ENCODE results near the gene SLC4A8.

The SLC4A8 gene

GRCh38 chr12:51527966-51528365, 103.3 kb downstream of the SLC4A8 start:
- DNase-seq (ENCODE audit: low read depth in 2 of 2): no peak

DNA sequence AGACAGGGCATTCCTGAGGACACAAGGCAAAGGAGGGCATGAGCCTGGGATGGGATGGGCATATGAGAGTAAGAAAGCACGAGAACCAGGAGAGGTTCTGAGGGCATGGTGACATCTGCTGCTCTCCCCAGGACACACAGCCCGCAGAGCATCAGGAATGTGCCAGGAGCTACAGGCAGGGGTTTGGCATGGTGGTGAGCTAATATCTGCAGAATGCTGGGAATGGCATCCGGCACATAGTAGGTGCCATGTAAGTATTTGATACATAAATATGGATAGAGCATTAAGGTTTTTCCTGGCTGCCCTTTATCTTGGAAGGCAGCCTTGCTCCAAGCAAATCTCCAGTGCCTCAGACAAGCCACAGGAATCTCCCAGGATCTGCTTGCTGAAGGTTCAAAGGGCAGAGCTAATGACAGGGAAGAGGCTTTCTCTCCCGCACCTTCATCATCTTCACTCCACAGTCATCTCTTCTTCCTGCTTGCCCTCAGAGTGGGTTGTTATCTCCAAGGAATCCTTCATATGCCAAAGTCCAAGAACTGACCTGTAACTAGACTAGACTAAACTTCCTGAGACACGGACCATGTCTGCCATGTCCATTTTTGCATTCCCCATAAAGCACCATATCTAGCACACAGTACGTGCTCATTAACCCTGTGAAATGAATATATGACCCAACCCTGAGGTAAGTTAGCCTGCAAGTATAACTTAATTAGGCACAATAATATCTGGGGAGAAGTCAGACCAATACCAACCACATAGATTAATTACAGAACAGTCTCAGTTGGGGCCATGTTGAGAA, 104.4 kb downstream of the SLC4A8 start:
- no peak for DNase-seq (ENCODE audit: low read depth in 2 of 2)

DNA sequence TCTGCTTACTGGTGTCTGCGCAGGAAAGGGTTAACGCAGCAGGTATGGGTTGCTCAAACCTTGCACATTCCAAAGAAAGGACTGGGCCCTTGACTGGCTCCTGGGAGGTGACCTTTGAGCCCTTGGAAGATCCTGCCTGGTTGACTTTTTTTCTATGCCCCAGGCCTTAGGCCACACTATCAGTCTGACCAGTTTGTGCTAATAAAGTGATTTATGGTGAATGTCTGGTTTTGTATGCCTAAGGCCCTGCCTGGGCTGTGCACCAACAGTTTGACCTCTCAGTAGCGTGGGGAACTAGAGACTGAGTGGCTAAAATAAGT, 105.0 kb downstream of the SLC4A8 start:
- DNase-seq (ENCODE audit: low read depth in 2 of 2): no peak

GRCh38 chr12:51530208-51530607, 105.6 kb downstream of the SLC4A8 start:
- no peak for DNase-seq (ENCODE audit: low read depth in 2 of 2)

DNA sequence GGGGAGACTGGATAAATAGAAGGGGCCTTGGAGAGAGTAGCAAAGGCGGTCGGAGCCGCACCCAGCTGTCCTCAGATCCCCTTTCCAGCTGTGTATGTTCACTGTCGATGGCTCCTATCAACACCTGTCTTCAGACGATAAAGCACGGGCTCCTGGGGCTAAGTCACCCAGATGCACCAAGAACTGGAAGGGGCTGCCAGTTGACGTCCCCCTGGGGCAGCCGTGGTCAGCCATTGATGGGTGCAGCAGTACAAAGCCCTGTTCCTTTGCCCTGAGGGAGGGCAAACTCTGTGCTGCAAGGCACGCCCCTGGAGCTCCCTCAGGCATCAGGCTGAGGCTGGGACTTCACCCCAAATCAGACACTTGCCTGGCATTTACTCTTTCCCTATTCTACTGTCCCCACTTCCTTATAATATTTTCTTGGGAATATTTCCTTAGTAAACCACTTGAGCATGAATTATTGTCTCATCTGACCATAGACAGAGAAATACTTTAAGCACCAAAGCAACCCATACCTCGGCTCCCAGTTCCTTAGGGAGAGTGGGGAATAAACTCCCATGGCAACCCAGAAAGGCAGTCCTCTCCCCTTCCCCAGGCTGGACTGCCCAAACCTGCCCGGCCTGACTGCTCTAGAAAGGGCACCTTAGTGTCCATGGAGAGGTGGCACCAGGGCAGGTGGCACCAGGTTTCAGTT, 106.8 kb downstream of the SLC4A8 start:
- DNase-seq (ENCODE audit: low read depth in 2 of 2): no peak

DNA sequence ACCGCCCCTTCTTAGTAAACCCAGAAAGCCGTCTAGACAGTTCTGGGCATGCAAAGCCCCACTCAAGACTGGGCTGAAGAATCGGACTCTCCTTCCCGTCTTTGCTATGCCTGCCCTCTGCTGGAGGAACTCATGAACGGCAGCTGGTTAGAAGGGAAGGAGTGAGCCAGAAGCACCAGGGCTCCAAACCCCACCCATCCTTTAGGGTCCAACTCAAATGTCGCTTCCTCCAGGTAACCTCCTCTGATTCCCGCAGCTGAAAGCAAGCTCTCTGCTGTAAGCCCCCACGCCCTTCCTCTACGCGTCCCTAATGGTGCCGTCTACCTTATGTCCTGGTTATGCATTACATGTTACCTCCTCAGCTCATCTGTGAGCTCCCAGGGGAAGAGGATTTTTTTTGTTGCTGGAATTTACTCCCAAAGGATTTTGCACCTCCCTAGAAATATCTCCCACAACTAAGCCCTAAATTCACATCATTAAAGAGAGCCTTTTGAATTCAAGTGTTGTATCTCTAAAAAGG, 107.4 kb downstream of the SLC4A8 start:
- DNase-seq (ENCODE audit: low read depth in 2 of 2): peak; percentile 62 to 72

DNA sequence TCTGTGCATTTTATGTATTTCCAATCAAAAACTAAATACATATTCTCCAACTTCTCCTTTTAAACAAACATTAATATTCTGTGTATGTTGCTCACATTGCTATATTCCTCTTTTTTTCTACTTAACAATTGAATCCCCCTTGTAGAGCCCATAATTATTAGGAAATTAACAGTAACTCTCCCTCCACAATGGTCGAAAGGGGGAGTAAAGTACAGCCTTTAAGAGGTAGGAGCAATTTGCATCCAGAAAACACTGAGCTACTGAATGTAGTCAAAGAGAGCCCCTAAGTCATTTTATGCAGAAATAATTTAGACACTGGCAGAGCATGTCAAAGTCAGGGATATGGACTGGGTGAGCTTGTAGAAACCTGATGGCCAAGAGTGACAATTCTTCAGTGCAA, 109.2 kb downstream of the SLC4A8 start:
- no peak for DNase-seq (ENCODE audit: low read depth in 2 of 2)

DNA sequence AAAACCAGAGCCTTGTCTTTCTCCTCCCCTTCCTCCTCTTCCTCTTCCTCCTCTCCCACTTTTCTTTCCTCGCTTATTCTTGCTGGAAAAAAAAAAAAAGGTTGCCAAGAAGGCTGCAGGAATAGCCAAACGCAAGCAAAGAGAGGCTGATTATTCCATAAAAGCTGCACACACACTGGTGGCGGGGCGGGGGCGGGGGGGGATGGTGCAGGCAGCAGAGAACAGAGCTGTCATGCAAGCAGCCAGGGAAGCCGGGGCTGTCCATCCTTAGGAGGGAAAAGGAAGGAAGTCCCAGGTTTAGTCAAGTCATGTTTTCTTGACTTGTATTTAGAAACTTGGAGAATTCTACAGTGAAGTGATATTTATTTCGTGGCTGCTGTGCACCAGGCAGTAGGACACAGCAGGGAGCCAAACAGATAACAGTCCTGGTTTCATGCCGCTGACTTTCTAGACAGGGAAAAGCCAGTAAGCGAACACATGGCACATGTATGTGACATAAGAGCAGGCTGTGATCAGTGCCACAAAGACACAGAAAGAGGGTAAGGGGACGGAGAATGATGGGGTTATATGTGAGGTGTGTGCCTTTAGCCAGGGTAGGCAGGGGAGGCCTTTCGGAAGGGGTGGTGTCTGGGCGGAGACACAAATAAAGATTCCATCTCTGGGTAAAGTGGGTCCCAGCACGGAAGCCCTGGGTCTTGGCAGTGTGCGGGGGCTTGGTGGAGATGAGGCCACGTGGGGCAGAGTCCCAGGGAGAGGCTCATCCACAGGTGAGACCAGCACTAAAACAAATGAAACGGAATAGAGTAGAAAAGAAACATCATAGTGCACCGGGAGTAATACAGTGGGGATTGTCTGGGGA, 109.8 kb downstream of the SLC4A8 start:
- no peak for DNase-seq (ENCODE audit: low read depth in 2 of 2)

GRCh38 chr12:51536159-51536558, 111.5 kb downstream of the SLC4A8 start:
- no peak for DNase-seq (ENCODE audit: low read depth in 2 of 2)

- DNase-seq (ENCODE audit: low read depth in 2 of 2): no peak
These were observed 113.5 kb downstream of the SLC4A8 start for GRCh38 chr12:51538149-51538548.

GRCh38 chr12:51538599-51538998, 114.0 kb downstream of the SLC4A8 start:
- DNase-seq (ENCODE audit: low read depth in 2 of 2): no peak

GRCh38 chr12:51540996-51541395, 116.4 kb downstream of the SLC4A8 start:
- no peak for DNase-seq (ENCODE audit: low read depth in 2 of 2)

- DNase-seq (ENCODE audit: low read depth in 2 of 2): no peak
These were observed 121.5 kb downstream of the SLC4A8 start for GRCh38 chr12:51546097-51546496.

- DNase-seq (ENCODE audit: low read depth in 2 of 2): no peak
These were observed 123.0 kb downstream of the SLC4A8 start for GRCh38 chr12:51547606-51548005.

DNA sequence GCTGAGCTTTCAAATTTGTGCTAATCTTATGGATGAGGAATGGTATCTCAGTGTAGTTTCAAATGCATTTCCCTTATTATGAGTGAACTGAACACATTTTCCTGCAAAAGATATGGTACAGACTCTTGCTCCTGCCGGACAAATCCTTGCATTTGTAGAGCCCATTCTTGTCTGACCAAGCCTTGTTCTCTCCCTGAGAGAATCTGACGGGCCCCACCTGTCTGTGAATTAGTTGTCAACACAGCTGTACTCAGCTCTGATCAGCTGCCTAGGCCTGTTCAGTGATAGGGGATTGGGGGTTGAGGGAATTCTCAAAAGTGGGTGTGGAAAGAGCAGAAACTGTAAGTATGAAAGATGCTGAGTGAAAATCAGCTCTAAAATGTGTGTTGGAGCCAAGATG, 123.6 kb downstream of the SLC4A8 start:
- no peak for DNase-seq (ENCODE audit: low read depth in 2 of 2)

- no peak for DNase-seq (ENCODE audit: low read depth in 2 of 2)
These were observed 125.0 kb downstream of the SLC4A8 start for GRCh38 chr12:51549637-51550036.

All from stimulated activated CD4-positive, alpha-beta T cell treated with anti-CD3 and anti-CD28 coated beads, Interleukin-15, amount 100 ng/mL, for 48 hours (primary cell).